HG03558 (cell line): ENCODE results near the gene CLEC16A.

ENCODE experiments used
- ATAC-seq: cut with Tn5 transposase; IDR thresholded peaks from one replicate; pipeline ENCODE4 v1.9.1; 2021; ENCODE audit warnings: moderate number of reproducible peaks; ENCODE audit not compliant: unreplicated experiment; ENCODE audit errors: extremely low read depth

The CLEC16A gene

DNA sequence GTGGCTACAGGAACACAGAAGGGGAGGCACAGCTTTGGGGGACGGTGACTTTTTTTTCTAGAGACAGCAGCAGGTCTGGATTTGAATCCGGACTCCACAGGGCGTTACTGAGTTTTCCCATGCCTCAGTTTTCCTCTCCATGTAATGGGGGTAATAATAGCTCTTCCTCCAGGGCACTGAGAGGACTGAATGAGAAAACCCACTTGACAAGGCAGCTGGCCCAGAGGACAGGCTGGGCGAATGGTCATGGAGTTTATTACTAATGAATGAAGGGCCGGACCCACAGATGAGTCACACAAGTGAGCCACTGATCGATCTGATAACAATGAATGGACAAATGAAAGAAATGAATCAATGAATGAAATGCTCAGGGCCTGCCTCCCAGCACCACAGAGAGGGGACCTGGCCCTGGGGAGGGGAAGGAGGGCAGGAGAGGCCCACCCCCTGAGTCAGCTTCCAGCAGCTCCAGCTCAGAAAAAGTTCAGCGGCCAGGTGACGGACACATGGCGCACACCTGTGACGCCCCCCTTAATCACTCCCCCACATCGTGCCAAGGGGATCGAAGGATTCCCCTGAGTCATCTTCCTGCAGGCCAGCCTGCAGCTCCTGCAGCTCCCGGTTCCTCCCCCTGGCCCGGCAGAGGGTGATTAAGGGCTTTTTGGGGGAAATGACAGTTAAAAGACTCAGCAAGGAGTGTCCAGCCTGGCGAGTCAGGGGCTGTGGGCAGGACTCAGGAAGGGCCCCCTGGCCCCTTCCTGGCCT is 257.3 kb downstream of the CLEC16A start:
- no peak for ATAC-seq

GRCh38 chr16:11202260-11203091 is 258.1 kb downstream of the CLEC16A start:
- ATAC-seq = no peak

- ATAC-seq = no peak
Observed at GRCh38 chr16:11203111-11203623, 258.8 kb downstream of the CLEC16A start.

DNA sequence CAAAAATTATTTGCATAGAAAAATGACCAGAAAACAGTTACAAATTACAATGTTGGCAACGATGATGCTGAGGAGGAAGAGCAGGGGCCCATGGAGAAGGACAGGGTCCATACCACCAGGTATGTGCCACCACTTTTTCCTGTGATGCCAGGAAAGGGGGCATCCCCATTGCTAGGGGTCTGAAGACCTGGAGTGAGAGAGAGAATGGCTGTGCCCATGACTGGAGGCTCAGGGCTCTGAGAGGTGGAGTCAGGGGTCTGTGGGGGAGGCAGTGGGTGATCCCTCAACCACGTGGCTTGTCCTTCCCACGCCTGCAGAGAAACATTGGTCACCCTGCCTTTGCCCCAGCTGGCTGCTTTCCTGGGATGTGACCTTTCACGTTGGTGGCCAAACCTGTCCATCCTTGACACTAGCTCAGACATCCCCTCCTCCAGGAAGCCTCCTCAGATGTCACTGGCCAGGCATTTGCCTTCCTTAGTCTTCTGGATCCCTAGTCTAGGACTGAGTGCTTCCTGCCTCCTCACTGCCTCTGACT is 260.2 kb downstream of the CLEC16A start:
- no peak for ATAC-seq

DNA sequence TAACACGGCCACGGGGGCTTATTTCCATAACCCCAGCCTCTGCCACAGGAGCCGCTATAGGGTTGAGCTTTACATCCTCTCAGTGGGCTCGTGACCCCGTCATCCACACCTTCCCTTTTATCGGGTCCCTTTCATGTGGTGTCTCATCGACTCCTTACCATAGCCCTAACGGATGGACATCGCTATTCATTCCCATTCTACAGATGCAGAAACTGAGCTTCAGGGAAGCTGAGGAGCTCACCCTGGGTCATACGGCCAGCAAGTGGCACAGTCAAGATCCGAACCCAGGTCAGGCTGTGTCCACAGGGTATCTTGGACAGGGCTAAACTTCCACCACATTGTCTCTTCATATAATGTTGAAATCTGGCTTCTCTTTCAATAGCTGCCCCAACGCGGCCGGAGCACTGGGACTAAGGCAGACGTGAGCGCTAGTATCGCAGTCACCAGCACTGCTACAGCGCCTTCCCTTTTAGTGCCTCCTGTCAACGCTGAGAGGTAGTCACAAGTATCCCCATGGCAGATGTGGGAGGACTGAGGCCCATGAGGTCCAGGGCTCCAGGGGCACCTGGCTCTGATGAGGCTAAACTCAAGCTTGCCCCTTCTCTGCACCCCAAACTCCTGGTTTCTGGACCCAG is 260.8 kb downstream of the CLEC16A start:
- ATAC-seq = no peak

- no peak for ATAC-seq
Observed at GRCh38 chr16:11205754-11206581, 261.6 kb downstream of the CLEC16A start.

DNA sequence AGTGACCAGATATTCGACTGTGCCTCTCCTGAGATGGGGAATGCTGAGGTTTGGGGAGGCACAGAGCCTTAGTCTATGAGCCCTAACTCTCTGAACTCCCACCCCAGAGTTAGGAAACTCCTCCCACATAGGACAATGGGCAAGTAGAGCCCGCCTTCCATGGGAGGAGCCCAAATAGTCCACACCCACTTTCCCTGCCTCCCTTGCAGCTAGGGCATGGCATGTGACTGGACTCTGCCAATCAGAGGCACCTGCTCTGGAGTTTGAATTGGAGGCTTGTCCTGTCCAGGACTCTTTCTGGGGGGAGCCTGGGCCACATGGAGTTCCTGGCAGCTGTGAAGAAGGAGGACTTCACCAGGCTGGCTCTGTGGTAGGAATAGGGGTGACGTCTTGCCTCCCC is 263.3 kb downstream of the CLEC16A start:
- ATAC-seq = no peak

GRCh38 chr16:11208916-11209665 is 264.7 kb downstream of the CLEC16A start:
- no peak for ATAC-seq

DNA sequence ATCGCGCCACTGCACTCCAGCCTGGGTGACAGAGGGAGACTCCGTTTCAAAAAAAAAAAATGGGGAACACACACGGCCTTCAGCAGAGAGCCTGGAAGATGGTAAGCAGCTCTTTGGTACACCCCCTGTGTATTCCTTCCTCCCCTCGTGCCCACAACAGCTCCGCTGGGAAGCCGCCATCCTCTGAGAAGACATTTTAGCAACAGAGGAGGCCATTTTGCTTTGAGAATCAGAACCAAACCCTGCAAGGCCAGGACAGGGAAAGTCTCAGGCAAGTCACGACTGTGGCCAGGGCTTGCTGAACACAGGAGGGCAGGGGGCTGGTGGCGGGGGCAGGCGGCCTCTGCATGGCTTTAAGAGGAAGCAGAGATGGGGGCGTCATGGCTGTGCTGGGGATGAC is 265.9 kb downstream of the CLEC16A start:
- no peak for ATAC-seq

GRCh38 chr16:11211061-11211976 is 267.0 kb downstream of the CLEC16A start:
- ATAC-seq = no peak

GRCh38 chr16:11211977-11212797 is 267.8 kb downstream of the CLEC16A start:
- ATAC-seq = no peak

GRCh38 chr16:11212798-11213196 is 268.4 kb downstream of the CLEC16A start:
- ATAC-seq = no peak

- no peak for ATAC-seq
Observed at GRCh38 chr16:11213373-11213772, 269.0 kb downstream of the CLEC16A start.

DNA sequence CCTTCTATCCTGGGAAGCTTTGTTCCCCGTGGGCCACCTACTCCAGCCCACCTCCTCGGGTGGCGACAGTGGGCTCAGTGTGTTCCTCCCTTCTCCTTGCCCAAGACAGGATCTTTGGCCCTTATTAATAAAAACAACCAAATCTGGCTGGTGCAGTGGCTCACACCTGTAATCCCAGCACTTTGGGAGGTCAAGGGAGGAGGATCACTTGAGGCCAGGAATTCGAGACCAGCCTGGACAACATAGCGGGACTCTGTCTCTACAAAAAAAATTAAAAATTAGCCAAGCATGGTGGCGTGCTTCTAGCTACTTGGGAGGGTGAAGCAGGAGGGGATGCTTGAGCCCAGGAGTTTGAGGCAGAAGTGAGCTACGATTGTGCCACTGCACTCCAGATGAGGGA is 269.4 kb downstream of the CLEC16A start:
- no peak for ATAC-seq

DNA sequence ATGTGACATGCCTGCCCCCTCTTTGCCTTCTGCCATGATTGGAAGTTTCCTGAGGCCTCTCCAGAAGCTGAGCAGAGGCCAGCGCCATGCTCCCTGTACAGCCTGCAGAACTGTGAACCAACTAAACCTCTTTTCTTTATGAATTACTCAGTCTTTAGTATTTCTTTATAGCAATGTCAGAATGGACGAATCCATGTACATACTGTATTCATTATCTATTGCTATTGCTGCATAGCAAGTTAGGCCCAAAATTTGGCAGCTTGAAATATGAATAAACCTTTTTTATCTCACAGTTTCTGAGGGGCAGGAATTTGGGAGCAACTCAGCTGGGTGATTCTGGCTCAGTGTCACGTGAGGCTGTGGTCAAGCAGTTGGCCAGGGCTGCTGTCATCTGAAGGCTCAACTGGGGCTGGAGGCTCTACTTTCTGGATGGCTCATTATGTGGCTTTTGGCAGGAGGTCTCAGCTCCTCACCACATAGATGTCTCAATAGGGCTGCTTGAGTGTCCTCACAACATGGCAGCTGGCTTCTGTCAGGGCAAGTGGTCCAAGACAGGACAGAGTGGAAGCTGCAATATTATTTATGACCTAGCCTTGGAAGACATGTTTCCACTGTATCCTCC is 271.7 kb downstream of the CLEC16A start:
- ATAC-seq = no peak

- no peak for ATAC-seq
Observed at GRCh38 chr16:11217651-11218603, 273.6 kb downstream of the CLEC16A start.
